ENCODE data around the gene HDAC6. TPM values are rescaled to one million over a fixed set of nuclear protein-coding genes. Genes with fewer than 3 reads are reported as not detected.

HDAC6 gene
- total RNA-seq, 2 experiments from 2014 or later, result 95.2 to 95.7 TPM

DNA sequence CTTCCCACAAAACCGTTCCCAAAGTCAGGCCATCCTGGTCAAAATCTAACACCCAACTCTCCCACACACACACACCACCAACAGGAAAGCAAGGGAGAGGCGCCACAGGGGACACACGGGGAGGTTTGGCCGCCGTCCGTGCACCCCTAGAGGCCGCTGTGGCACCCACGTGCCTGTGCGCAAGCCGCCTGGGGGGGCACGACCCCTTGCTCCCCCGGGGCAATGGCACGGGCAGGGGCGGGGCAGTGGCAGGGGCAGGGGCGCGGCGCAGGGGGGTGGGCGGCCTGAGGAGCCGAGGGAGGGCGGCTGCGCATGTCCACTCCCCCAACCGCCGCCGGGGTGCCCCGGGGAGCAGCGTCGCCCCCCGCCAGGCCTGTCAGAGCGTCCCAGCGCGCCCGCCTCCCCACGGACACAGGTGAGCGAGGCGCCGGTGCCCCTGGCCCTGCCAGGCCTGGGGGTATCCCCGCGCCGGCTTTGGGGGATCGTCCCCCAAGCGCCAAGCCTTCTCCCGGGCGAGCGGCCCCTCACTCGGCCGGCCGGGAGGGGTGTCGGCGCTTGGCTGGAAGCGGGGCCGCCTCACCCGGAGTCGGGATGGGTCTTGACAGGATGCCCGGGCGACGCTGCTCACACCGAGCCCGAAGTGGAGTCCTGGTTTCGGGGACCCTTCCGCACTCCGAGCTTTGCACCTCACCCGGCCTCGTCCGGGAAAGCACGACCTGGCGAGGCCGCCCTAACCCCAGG, 24.4 kb downstream of the HDAC6 start, which contains the start of gene ERAS:
Gene ERAS, plus strand, starts transcription at position 379 of the 741 bp plus-strand sequence. CDS start 2,611 bp downstream, outside the sequence.
- TF ChIP-seq CTCF (IDR thresholded peaks at IDR 0.05), result no peak
- Mint-ChIP-seq H3K4me3 (peak within 1 kb of the TSS; percentile 45), H3K36me3 (ENCODE audit: low read depth) (peaks cover 13% of the 10 kb centered on the region), H3K9me3 (no peaks in the 10 kb centered on the region), H3K27ac (no peak within 1 kb of the TSS), H3K27me3 (peaks cover 33% of the 10 kb centered on the region), H3K4me1 (ENCODE audit: low read depth) (peaks cover 4% of the 10 kb centered on the region)
- H3K9me3 ChIP-seq (ENCODE audit: control insufficient read depth in 1 of 2, insufficient read depth in 1 of 2, low read length in 2 of 2), result peaks cover 0 to 4% of the 10 kb centered on the region in 2 experiments
- ChIA-PET POLR2A (no interaction called here), CTCF (no interaction called here)
- ATAC-seq (ENCODE audit: poor library complexity), result peak; percentile 52
- intact Hi-C loops (cut with DNase I, micrococcal nuclease), result no loop called here
- H3K27me3 ChIP-seq (ENCODE audit: control insufficient read depth in 1 of 2, insufficient read depth in 2 of 2, low read length in 2 of 2), result peaks cover 16 to 37% of the 10 kb centered on the region in 2 experiments
- H3K4me3 ChIP-seq (ENCODE audit: low read length), result no peak within 1 kb of the TSS
- no peak within 1 kb of the TSS for H3K27ac ChIP-seq (ENCODE audit: low read depth in 1 of 2, low read length in 2 of 2)
- peaks cover 4% of the 10 kb centered on the region for H3K36me3 ChIP-seq (ENCODE audit: insufficient read depth, low read length)
- H3K4me1 ChIP-seq (ENCODE audit: insufficient read depth, low read length), result peaks cover 15% of the 10 kb centered on the region
- DNase-seq, result peak in 5 of 14 experiments; percentile 19 to 43 (median 34)

DNA sequence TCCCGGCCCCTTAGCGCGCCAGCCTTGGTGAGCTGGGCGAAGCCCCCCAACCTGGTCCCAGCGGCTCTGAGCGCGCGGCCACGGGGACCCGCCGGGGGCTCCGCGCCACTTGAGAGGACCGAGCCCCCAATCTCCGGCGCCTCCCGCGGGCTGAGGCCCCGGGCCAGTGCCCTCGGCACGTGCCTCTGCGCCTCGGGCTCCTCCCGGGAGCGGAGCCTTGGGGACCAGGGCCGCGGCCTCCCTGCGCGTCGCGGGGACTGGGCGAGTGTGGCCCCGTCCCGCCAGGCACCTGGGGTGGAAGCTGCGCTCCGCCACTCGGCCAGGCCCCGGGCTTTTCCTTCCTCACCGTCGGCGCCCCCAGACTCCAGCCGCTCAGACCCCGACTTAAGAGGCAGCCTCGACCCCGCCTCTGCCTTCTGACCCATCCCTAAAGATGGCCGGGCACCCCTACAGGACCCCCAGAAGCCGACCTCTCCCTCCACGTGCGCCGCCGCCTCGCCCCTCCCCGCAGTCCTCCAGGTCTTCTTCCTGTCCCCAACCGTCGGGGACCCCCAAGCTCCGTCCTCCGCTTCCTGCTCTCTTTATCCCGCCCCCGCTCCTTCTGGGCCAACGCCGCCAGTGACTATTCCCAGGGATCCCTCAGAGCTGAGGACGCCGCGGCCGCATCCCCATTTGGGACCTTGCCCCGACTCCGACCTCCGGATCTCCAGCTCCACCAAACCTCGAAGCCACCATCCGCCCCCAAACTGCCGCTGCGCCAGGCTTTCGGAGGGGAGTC, 25.2 kb downstream of the HDAC6 start:
- ChIA-PET POLR2A (no interaction called here), CTCF (no interaction called here)
- no peak for TF ChIP-seq CTCF (IDR thresholded peaks at IDR 0.05)
- Mint-ChIP-seq H3K4me3 (peak overlapping the region; percentile 45), H3K27me3 (peaks cover 33% of the 10 kb centered on the region), H3K36me3 (ENCODE audit: low read depth) (peaks cover 10% of the 10 kb centered on the region), H3K27ac (no peak overlapping the region), H3K4me1 (ENCODE audit: low read depth) (peaks cover 4% of the 10 kb centered on the region), H3K9me3 (no peaks in the 10 kb centered on the region)
- Histone ChIP-seq H3K4me1 (ENCODE audit: insufficient read depth, low read length) (peaks cover 19% of the 10 kb centered on the region), H3K27me3 (ENCODE audit: control insufficient read depth in 1 of 2, insufficient read depth in 2 of 2, low read length in 2 of 2) (peaks cover 16 to 41% of the 10 kb centered on the region in 2 experiments), H3K36me3 (ENCODE audit: insufficient read depth, low read length) (peaks cover 4% of the 10 kb centered on the region), H3K27ac (ENCODE audit: low read depth in 1 of 2, low read length in 2 of 2) (no peak overlapping the region), H3K9me3 (ENCODE audit: control insufficient read depth in 1 of 2, insufficient read depth in 1 of 2, low read length in 2 of 2) (peaks cover 0 to 4% of the 10 kb centered on the region in 2 experiments), H3K4me3 (ENCODE audit: low read length) (no peak overlapping the region)
- DNase-seq (no peak), ATAC-seq (ENCODE audit: poor library complexity) (no peak)
- intact Hi-C loops (cut with DNase I, micrococcal nuclease), result no loop called here

GRCh38 chrX:48827654-48827968, 25.7 kb downstream of the HDAC6 start:
- peak overlapping the region; percentile 45 for H3K4me3 Mint-ChIP-seq
- peaks cover 6% of the 10 kb centered on the region for H3K36me3 Mint-ChIP-seq (ENCODE audit: low read depth)
- ATAC-seq (ENCODE audit: poor library complexity) (no peak), DNase-seq (no peak)
- Histone ChIP-seq H3K27me3 (ENCODE audit: control insufficient read depth in 1 of 2, insufficient read depth in 2 of 2, low read length in 2 of 2) (peaks cover 16 to 47% of the 10 kb centered on the region in 2 experiments), H3K36me3 (ENCODE audit: insufficient read depth, low read length) (peaks cover 4% of the 10 kb centered on the region), H3K4me3 (ENCODE audit: low read length) (no peak overlapping the region), H3K27ac (ENCODE audit: low read depth in 1 of 2, low read length in 2 of 2) (no peak overlapping the region), H3K9me3 (ENCODE audit: control insufficient read depth in 1 of 2, insufficient read depth in 1 of 2, low read length in 2 of 2) (peaks cover 0 to 4% of the 10 kb centered on the region in 2 experiments), H3K4me1 (ENCODE audit: insufficient read depth, low read length) (peaks cover 19% of the 10 kb centered on the region)
- no peak overlapping the region for H3K27ac Mint-ChIP-seq
- intact Hi-C loops (cut with DNase I, micrococcal nuclease), result no loop called here
- CTCF ChIA-PET, result no interaction called here
- H3K27me3 Mint-ChIP-seq, result peaks cover 37% of the 10 kb centered on the region
- TF ChIP-seq CTCF (IDR thresholded peaks at IDR 0.05), result no peak
- peaks cover 4% of the 10 kb centered on the region for H3K4me1 Mint-ChIP-seq (ENCODE audit: low read depth)
- H3K9me3 Mint-ChIP-seq, result no peaks in the 10 kb centered on the region
- POLR2A ChIA-PET, result no interaction called here

Data from CD4-positive, alpha-beta T cell (primary cell).